HG03280 (cell line): Measurements from ENCODE around the gene BPIFB4.
"Not testable (repeated sequence)": the region's sequence is repeated elsewhere in the genome, so short reads cannot be mapped to it uniquely, and the experiment has no call there.

ENCODE experiments used
- ATAC-seq: cut with Tn5 transposase; IDR thresholded peaks from one replicate; pipeline ENCODE4 v1.9.1; 2021; ENCODE audit warnings: mild to moderate bottlenecking, moderate library complexity; ENCODE audit not compliant: unreplicated experiment

The BPIFB4 gene

GRCh38 chr20:33079259-33079658 is at the start of gene BPIFB4:
TSS of gene BPIFB4 (plus strand) at chr20:33079643. CDS start at chr20:33081527, 1,884 bp downstream.
- ATAC-seq = no peak

GRCh38 chr20:33030076-33030475 is 49.4 kb upstream of the BPIFB4 start:
- no peak for ATAC-seq

- ATAC-seq = no peak
Observed at GRCh38 chr20:33030569-33030968, 48.9 kb upstream of the BPIFB4 start.

- no peak for ATAC-seq
Observed at GRCh38 chr20:33031531-33031930, 47.9 kb upstream of the BPIFB4 start, which contains the start of gene BPIFB6. TSS of gene BPIFB6 (plus strand) at chr20:33031648. CDS start at chr20:33031648, 0 bp downstream.

- no peak for ATAC-seq
Observed at GRCh38 chr20:33032555-33032954, 46.9 kb upstream of the BPIFB4 start.

- no peak for ATAC-seq
Observed at GRCh38 chr20:33033381-33033780, 46.1 kb upstream of the BPIFB4 start.

DNA sequence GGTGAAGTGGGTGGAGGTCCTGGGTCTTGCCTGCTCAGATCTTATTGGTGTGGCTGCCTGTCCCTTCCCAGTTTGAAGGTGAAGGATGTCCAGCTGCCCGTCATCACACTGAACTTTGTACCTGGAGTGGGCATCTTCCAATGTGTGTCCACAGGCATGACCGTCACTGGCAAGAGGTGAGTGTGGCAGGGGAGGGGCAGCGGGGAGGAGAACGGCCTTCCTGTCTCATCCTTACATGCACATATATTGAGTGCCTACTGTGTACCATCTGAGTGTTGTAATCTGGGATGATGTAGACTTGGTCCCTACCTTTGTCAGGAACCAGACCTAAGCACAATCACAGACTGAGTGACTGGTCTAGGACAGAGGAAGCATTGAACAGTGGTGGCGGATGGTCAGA is 45.3 kb upstream of the BPIFB4 start:
- no peak for ATAC-seq

GRCh38 chr20:33034901-33035492 is 44.4 kb upstream of the BPIFB4 start:
- ATAC-seq = no peak

GRCh38 chr20:33037456-33037855 is 42.0 kb upstream of the BPIFB4 start:
- ATAC-seq = no peak

DNA sequence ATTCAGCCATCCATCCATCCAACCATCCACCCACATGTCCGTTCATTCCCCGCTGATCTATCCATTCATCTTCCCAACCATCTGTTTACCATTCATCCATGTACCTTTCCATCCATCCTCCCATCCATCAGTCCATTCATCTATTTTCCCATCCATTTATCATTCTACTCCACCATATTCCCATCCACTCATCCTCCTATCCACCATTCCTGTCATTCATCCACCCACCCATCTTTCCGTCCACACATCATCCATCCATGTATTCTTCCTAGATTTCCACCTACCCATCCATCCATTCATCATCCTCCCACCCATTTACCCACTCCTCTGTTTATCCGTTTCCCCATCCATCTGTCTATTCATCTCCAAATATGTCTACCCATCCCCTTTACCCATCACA is 41.2 kb upstream of the BPIFB4 start:
- ATAC-seq = no peak

DNA sequence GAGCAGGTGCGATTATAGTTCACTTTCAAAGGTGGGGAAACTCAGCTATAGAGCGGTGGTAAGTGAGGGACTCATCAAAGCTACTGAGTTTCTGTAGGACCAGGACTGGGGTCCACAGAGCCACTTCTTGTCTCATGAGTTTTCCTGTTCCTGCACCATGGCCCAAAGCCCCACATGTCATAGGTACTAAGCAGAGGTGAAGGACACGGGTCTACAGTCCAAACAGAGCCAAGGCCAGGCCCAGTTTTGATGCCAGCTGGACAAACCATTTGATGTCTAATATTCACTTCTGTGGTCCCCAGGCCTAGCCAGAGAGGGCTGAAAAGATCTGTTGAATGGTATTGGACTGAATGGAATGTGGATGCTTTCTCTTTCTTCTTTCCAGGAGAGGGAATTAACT is 37.0 kb upstream of the BPIFB4 start:
- no peak for ATAC-seq

- ATAC-seq = no peak
Observed at GRCh38 chr20:33042983-33043730, 36.3 kb upstream of the BPIFB4 start.

- no peak for ATAC-seq
Observed at GRCh38 chr20:33043731-33044181, 35.7 kb upstream of the BPIFB4 start.

GRCh38 chr20:33045129-33045721 is 34.2 kb upstream of the BPIFB4 start:
- not testable (repeated sequence) for ATAC-seq

DNA sequence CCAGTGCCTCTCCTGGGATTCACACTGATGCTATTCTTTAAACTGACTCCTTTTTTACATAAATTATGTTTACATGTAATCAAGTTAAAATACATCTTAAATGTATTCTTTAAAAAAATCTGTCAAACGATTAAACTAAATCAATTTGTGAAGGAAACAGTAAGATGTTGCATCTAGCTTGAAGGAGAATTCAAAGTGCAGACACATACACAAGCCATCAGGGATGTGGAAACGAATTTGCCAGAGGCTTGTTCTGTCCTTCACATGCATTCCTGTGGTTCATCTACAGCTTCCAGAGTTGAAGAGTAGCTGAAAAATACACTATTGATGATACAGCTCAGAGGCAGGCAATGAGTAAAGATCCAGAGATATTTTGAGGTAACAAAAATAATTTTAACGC is 33.0 kb upstream of the BPIFB4 start:
- ATAC-seq = no peak

- no peak for ATAC-seq
Observed at GRCh38 chr20:33051333-33051732, 28.1 kb upstream of the BPIFB4 start.

- no peak for ATAC-seq
Observed at GRCh38 chr20:33053291-33054106, 25.9 kb upstream of the BPIFB4 start, which contains the start of gene BPIFB3. TSS of gene BPIFB3 (plus strand) at chr20:33053903. CDS start at chr20:33055436, 1,533 bp downstream.

GRCh38 chr20:33054381-33054780 is 25.1 kb upstream of the BPIFB4 start:
- no peak for ATAC-seq

GRCh38 chr20:33054791-33055190 is 24.7 kb upstream of the BPIFB4 start:
- no peak for ATAC-seq

GRCh38 chr20:33059136-33059535 is 20.3 kb upstream of the BPIFB4 start:
- ATAC-seq = no peak
